ENCODE results near the gene RAPGEF1.

RAPGEF1 gene

DNA sequence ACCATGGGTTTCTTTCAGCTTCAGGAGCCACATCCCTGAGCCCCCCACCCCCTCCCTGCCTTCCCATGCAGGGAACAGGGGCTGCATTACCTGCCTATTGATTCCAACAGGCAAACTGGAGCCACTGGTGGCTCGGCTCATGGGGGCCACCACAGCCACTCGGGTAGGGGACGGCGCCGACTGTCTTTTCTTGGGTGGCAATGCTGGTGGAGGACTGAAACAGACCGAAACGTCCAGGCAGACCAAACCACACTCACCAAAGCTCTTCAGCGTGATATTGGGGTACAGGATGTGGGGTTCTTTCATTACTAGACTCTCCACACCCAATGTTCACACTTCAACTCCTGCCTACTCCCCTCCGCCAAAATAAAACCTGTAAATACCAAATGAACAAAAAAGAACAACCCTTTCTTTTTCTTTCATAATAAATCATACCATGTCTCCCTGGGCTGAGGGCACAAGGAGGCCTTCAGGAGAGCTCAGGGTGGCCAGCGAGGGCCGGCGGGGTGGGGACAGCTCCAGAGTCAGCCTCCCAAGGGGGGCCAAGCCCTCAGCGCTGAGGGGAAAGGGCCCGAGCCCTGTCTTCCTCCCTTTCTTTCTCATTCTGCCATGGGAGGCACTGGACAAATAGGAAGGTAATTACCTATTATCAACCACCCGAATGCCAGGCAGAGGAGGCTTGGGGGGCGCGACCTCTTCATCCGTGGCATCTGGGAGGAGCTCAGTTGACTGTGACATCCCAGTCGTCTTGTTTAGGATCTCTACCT, 111.2 kb downstream of the RAPGEF1 start:
- no peak for TF ChIP-seq JUND (IDR thresholded peaks at IDR 0.05; ENCODE audit: low read depth)
- in situ Hi-C loops (cut with HindIII; ENCODE audit: low pct_unique_long_range_greater_than_20kb, low sequenced_read_pairs) = no loop called here
- no peak for DNase-seq (ENCODE audit: low read depth in 1 of 2, low spot score in 1 of 2)

DNA sequence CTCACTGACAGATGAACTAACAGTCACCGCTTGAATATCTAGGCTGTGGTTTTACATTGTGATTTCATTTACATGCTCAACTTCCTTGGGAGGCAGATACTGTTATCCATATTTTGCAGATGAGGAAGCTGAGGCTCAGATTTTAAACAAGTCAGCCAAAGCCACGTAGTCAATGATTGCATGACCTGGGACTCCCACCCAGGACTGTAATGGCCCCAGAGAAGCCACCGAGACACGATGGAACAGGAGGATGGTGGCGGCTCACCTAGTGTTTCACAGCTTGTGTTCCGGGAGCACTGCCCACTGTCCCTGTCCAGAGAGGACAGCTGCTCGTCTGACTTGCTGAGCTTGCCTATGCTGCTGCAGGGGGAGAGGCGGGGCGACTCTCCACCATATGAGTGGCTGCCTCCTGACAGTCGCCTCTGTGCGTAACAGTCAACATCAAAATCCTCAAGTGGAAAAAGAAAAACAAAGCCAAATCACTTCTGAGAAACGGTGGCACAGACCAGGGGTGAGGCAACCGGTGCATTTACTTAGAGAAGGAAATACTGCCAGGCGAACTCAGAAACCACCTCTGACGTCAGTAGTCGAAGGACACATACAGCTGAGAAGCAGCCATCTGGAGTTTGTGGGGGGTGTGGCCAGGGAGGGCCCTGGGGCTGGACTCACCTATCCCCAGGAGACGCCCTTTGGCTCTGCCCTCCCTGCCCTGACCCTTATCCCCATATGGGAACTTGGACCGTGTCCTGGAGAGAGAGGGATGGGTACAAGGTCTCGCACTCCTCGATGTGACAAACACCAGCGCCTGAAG, 112.0 kb downstream of the RAPGEF1 start:
- in situ Hi-C loops (cut with HindIII; ENCODE audit: low pct_unique_long_range_greater_than_20kb, low sequenced_read_pairs) = no loop called here
- DNase-seq (ENCODE audit: low read depth in 1 of 2, low spot score in 1 of 2) = no peak
- TF ChIP-seq JUND (IDR thresholded peaks at IDR 0.05; ENCODE audit: low read depth) = no peak

DNA sequence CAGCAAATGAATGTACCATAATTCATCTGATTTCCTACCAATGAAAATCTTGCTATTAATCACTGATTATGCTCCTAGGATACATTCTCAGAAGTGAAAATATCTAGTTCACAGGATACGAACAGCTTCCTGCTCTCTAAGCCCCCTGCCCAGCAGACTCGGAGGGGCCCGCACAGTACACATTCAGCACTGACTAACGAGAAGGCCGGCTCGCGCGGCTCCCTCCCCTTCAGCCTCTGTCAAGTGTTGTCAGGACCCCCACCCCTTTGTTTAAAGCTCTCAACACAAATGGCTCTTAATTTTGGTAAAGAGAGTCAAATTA, 112.6 kb downstream of the RAPGEF1 start:
- TF ChIP-seq JUND (IDR thresholded peaks at IDR 0.05; ENCODE audit: low read depth) = no peak
- DNase-seq (ENCODE audit: low read depth in 1 of 2, low spot score in 1 of 2) = no peak
- in situ Hi-C loops (cut with HindIII; ENCODE audit: low pct_unique_long_range_greater_than_20kb, low sequenced_read_pairs) = no loop called here

DNA sequence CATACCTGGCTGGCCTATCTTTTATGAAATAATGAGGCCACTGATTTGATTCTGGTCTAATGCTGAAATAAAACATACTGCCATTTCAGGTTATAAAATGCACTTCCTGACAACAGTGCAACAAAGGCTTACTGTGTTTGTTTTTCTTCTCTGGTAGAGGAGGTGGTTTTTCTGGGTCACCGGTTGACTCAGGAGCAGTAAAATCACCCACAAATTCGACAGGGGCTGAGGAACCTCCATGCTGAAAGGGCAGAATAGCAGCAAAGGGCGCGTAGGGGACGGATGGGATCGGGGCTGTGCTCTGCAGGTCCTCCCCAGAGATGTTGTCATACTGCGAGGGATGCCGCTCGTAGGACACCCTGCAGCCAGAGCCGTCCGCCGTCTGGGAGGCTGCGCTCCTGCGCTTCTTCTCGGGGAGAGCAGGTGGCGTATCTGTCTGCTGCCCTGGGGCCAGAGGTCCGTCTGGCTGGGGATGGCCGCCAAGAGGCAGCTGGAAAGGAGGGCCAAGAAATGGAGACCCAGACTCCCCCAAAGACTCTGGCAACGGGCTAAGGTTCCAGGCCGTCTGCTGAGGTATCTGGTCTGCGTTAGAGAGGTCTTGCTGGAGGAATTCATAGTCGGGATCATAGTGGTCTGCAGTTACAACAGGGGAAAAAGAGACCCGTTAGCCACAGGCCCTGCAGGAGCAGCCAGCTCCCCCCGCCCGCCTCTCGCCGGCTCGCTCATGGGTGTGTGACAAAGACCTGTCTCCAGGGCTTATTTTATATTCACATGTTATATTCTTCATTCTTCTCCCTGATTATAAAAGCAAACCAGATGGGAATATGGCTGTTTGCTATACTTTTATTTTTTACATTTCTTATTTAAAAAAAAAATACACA, 113.8 kb downstream of the RAPGEF1 start:
- DNase-seq (ENCODE audit: low read depth in 1 of 2, low spot score in 1 of 2) = no peak
- TF ChIP-seq JUND (IDR thresholded peaks at IDR 0.05; ENCODE audit: low read depth) = no peak

DNA sequence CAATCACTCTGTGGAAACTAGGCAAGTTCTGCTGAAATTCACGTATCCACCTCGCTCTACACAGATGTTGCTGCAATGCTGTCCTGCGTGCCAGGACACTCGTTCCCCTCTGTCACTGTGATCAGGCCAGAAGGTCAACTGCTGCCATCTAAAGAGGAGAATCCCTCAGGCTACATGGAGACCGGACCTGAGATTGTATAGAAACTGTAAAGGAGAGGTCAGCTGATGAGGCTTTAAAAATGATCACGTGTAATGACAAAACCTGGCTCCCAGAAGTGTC, 114.4 kb downstream of the RAPGEF1 start:
- DNase-seq (ENCODE audit: low read depth in 1 of 2, low spot score in 1 of 2) = no peak
- no peak for TF ChIP-seq JUND (IDR thresholded peaks at IDR 0.05; ENCODE audit: low read depth)
- in situ Hi-C loops (cut with HindIII; ENCODE audit: low pct_unique_long_range_greater_than_20kb, low sequenced_read_pairs) = no loop called here

More for the DNA sequence above, 113.8 kb downstream of the RAPGEF1 start:
- in situ Hi-C loops (cut with HindIII; ENCODE audit: low pct_unique_long_range_greater_than_20kb, low sequenced_read_pairs) = no loop called here

DNA sequence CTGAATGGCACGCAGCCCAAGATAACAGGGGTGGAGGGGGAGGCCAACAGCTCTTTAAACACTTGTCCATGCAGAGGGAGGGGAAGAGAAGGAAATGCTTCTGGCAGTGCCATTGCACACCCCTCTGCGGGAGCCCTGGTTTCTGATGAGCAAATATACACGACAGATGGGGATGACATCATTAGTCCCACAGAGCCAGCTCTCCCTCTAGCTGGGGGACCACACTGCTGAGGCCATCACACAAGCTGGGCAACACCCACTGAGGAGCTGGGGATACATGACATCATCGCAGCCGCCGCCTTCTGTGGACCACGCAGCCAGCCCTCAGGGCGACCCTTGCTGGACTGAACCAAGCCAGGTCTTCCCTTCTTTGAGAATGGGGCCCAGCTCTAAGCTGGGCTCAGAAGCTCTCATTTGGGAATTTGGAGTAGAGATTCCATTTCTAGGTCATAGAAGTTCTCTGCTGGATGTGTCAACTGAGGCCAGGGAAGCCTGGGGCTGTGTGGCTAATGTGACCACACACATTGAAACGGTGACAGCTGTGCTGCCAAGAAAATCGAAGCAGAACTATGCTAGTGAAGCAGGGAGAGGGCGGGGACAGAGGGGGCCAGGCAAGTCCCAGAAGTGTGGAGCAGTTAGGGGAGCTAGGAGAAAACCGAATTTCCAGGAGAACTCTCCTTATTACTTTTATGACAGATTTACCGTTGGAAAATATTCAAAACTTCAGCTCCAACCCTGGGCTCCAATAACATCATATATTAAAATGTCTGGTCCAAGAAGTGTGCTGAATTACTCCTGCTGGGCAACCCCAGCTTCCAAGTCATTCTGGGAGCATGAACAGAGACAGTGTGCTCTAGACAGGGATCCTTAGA, 115.0 kb downstream of the RAPGEF1 start:
- in situ Hi-C loops (cut with HindIII; ENCODE audit: low pct_unique_long_range_greater_than_20kb, low sequenced_read_pairs) = no loop called here
- DNase-seq (ENCODE audit: low read depth in 1 of 2, low spot score in 1 of 2) = peak in 1 of 2 experiments; percentile 51
- TF ChIP-seq JUND (IDR thresholded peaks at IDR 0.05; ENCODE audit: low read depth) = no peak

DNA sequence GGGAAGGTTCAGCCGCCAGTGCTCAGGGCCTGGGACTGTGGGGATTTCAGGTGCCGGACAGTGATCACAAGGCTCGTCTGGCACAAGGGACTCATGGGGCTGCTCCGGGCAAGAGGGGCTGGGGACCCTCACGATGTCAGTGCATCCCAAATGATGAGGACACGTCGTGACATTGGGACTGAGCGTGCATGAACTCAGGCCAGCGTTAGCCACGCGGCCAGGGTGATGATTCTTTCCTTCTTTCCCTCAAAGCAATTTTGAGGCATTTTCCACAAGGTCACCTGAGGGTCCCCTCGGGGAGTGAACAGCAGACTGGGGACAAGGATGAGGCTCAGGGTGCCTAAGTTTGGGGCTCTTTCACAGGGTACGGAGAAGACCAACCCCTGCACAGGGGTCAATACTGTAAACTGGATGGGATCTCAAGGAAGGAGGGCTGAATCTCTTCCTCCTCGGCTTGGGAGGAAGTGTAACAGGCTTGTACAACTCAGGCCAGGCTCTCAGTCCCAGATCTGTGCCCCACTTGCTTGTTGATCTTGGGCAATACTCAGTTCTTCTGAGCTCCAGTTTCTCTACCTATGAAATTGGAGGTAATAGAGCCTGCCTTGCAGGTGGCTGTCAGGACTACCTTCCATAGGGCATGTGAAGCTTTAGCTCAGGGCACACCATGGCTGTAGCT, 116.1 kb downstream of the RAPGEF1 start:
- in situ Hi-C loops (cut with HindIII; ENCODE audit: low pct_unique_long_range_greater_than_20kb, low sequenced_read_pairs) = no loop called here
- TF ChIP-seq JUND (IDR thresholded peaks at IDR 0.05; ENCODE audit: low read depth) = no peak
- no peak for DNase-seq (ENCODE audit: low read depth in 1 of 2, low spot score in 1 of 2)

DNA sequence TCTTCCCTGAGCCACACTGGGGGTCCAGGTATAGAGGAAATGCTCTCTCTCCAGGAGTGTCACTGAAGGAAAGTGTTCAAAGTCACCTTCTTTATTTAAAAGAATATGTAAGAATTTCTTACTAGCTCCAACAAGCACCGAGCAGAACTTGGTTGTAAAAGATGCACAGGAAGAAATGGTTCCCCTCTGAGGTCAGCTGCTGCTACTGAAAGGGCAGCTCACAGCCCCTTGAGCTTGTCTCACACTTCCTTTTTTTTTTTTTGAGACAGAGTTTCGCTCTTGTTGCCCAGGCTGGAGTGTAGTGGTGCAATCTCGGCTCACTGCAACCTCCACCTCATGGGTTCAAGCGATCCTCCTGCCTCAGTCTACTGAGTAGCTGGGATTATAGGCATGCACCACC, 117.4 kb downstream of the RAPGEF1 start:
- in situ Hi-C loops (cut with HindIII; ENCODE audit: low pct_unique_long_range_greater_than_20kb, low sequenced_read_pairs) = no loop called here
- no peak for TF ChIP-seq JUND (IDR thresholded peaks at IDR 0.05; ENCODE audit: low read depth)
- DNase-seq (ENCODE audit: low read depth in 1 of 2, low spot score in 1 of 2) = no peak

DNA sequence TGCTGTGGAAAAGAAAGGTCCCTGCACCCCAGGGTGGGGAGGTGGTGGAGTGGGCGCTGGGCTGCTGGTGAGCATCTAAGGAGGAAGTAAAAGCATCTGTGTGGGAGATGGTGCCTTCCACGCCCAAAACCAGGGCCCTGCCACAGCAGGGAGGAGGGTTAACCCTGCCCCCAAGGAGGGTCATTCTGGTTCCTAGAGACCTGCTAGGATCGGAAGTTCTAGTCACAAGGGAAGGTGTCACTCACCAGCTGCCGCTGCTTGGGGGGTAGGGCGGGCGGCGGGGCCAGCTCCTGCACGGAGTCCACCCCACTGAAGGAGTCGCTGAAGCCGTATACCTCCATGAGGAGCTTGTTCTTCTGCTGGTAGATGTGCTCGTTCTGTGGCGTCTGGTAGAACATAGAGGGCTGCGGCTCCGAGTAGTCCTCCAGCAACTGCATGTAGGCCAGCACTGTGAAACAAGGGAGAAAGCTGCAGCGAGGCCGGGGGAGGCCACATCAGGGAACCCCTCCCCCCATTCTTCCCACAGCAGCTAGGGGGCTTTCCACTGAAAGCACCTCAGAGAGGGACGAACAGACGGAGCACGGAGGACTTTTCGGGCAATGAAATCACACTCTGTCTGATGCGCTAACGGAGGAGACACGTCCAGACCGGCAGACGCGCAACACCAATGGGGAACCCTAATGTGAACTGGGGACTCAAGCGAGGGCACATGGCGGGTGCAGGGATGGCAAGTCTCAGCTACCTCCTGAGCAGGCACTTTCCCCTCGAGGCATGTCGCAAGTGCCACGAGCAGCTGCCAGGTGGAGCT, 118.1 kb downstream of the RAPGEF1 start:
- no peak for TF ChIP-seq JUND (IDR thresholded peaks at IDR 0.05; ENCODE audit: low read depth)
- in situ Hi-C loops (cut with HindIII; ENCODE audit: low pct_unique_long_range_greater_than_20kb, low sequenced_read_pairs) = no loop called here
- peak in 1 of 2 experiments; percentile 33 for DNase-seq (ENCODE audit: low read depth in 1 of 2, low spot score in 1 of 2)

DNA sequence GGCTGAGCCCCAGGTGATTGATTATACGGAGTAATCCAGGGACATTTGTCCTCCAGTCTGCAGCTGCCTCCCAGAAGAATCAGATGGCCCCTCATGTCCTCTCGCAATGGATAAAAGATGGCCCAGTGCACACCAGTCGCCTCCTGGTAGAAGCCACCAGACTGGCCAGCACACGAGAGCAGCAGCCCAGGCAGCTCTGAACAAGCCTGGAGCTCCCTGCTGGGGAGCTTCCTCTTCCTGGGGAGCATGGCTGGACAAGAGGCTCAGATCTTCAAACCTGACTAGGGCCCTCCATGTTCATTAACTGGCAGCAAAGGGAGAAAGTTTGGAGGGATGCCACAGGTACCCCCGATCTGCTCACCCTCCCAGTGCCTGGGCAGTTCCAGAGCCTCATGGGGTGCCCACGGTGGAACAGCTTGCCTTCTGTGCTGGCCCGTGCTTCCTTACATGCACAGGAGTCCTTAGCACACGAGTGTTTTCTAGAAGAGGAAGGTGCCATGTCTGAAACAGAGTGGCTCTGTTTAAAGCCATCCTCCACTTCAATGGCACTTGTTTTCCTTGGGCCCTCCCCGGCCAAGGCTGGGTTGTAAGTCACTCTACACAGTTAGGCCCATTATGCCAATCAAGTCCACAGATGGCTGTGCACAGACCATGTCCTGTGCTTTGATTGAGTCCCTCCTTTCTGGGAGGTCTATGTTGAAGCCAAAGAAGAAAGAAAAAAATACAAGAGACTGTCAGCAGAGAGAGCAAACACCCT, 118.9 kb downstream of the RAPGEF1 start:
- DNase-seq (ENCODE audit: low read depth in 1 of 2, low spot score in 1 of 2) = no peak
- no peak for TF ChIP-seq JUND (IDR thresholded peaks at IDR 0.05; ENCODE audit: low read depth)
- in situ Hi-C loops (cut with HindIII; ENCODE audit: low pct_unique_long_range_greater_than_20kb, low sequenced_read_pairs) = no loop called here

Data from T47D (cell line).